Mesendoderm (in vitro differentiated cells): ENCODE measurements around the gene NLRP9.

Experiments
- DNase-seq: peaks from one replicate; pipeline ENCODE4 v3.0.0; 2013
- H2AK5ac ChIP-seq: 2 replicates; pipeline ENCODE4 v1.6.1; 2013; ENCODE audit warnings: low read length, inconsistent platforms
- H2BK120ac ChIP-seq: 2 replicates; pipeline ENCODE4 v1.6.1; 2013; ENCODE audit warnings: low read depth, mild to moderate bottlenecking, low read length, moderate library complexity, mixed read lengths
- H2BK15ac ChIP-seq: replicated peaks from 2 replicates; pipeline ENCODE4 v1.6.1; 2013; ENCODE audit warnings: low read depth, mild to moderate bottlenecking, moderate library complexity
- H2BK5ac ChIP-seq: 2 replicates; pipeline ENCODE4 v1.6.1; 2013; ENCODE audit warnings: low read length, inconsistent platforms
- H3K18ac ChIP-seq: 2 replicates; pipeline ENCODE4 v1.6.1; 2013; ENCODE audit warnings: mild to moderate bottlenecking, low read length, mixed read lengths
- H3K23ac ChIP-seq: one replicate; pipeline ENCODE4 v1.6.1; 2013; ENCODE audit warnings: low read length
- H3K27ac ChIP-seq: 2 replicates; pipeline ENCODE4 v1.5.1; 2013; ENCODE audit warnings: low read depth, mild to moderate bottlenecking, inconsistent platforms, low read length, moderate library complexity
- H3K27me3 ChIP-seq: 2 replicates; pipeline ENCODE4 v1.6.1; 2013; ENCODE audit warnings: low read length, control low read depth, mild to moderate bottlenecking, inconsistent platforms; ENCODE audit not compliant: insufficient read depth, poor library complexity
- H3K36me3 ChIP-seq: 2 replicates; pipeline ENCODE4 v1.6.1; 2013; ENCODE audit warnings: low read length, inconsistent platforms; ENCODE audit not compliant: control insufficient read depth, insufficient read depth
- H3K4ac ChIP-seq: one replicate; pipeline ENCODE4 v1.6.1; 2013; ENCODE audit warnings: low read depth, mild to moderate bottlenecking, low read length, moderate library complexity
- H3K4me1 ChIP-seq: 2 replicates; pipeline ENCODE4 v1.6.1; 2013; ENCODE audit warnings: low read depth, low read length, inconsistent platforms; ENCODE audit not compliant: control insufficient read depth
- H3K4me2 ChIP-seq: 2 replicates; pipeline ENCODE4 v1.6.1; 2013; ENCODE audit warnings: low read length
- H3K4me3 ChIP-seq: 2 replicates; pipeline ENCODE4 v1.5.1; 2013; ENCODE audit warnings: mild to moderate bottlenecking, low read length
- H3K56ac ChIP-seq: one replicate; pipeline ENCODE4 v1.6.1; 2013; ENCODE audit warnings: low read length
- H3K79me1 ChIP-seq: 2 replicates; pipeline ENCODE4 v1.6.1; 2013; ENCODE audit warnings: low read length, inconsistent platforms
- H3K79me2 ChIP-seq: 2 replicates; pipeline ENCODE4 v1.6.1; 2013; ENCODE audit warnings: mild to moderate bottlenecking, low read length; ENCODE audit not compliant: control insufficient read depth, insufficient read depth
- H3K9ac ChIP-seq: 2 replicates; pipeline ENCODE4 v1.6.1; 2013; ENCODE audit warnings: low read length, inconsistent platforms
- H4K5ac ChIP-seq: one replicate; pipeline ENCODE4 v1.6.1; 2013; ENCODE audit warnings: low read length
- H4K8ac ChIP-seq: one replicate; pipeline ENCODE4 v1.6.1; 2013; ENCODE audit warnings: low read depth, mild to moderate bottlenecking, control low read depth, low read length, moderate library complexity
- WGBS: extraction: QIAGEN DNeasy Blood & Tissue Kit; methylation state at CpG from one replicate; pipeline ENCODE4 v1.1.7; 2013; ENCODE audit warnings: low lambda C conversion rate, missing lambda C conversion rate; ENCODE audit not compliant: insufficient coverage; ENCODE audit errors: extremely low coverage; 5-methylcytosine and 5-hydroxymethylcytosine counted together

NLRP9 gene

GRCh38 chr19:55693336-55693974 is 44.7 kb downstream of the NLRP9 start:
- Histone ChIP-seq H3K56ac (no peak overlapping the region), H3K4me3 (no peak overlapping the region), H3K4me1 (no peaks in the 10 kb centered on the region), H2BK15ac (no peak overlapping the region), H4K5ac (no peak overlapping the region), H3K79me2 (no peaks in the 10 kb centered on the region), H3K23ac (no peak overlapping the region), H3K27ac (no peak overlapping the region), H3K36me3 (peaks cover 7% of the 10 kb centered on the region), H3K27me3 (no peaks in the 10 kb centered on the region), H2BK5ac (no peak overlapping the region), H3K18ac (no peak overlapping the region), H4K8ac (no peak overlapping the region), H2BK120ac (no peak overlapping the region), H3K79me1 (no peaks in the 10 kb centered on the region), H2AK5ac (no peak overlapping the region), H3K4ac (no peak overlapping the region), H3K4me2 (no peak overlapping the region), H3K9ac (no peak overlapping the region)
- WGBS, result no CpG with 5 or more reads among the region's 20 CpGs
- DNase-seq, result no peak

- Histone ChIP-seq H3K27ac (no peak overlapping the region), H3K18ac (no peak overlapping the region), H3K9ac (no peak overlapping the region), H2BK15ac (no peak overlapping the region), H3K23ac (no peak overlapping the region), H3K4me1 (no peaks in the 10 kb centered on the region), H3K36me3 (peaks cover 7% of the 10 kb centered on the region), H2AK5ac (no peak overlapping the region), H4K8ac (no peak overlapping the region), H4K5ac (no peak overlapping the region), H3K56ac (no peak overlapping the region), H3K4me2 (no peak overlapping the region), H3K4me3 (no peak overlapping the region), H2BK120ac (no peak overlapping the region), H3K27me3 (no peaks in the 10 kb centered on the region), H3K79me1 (no peaks in the 10 kb centered on the region), H3K4ac (no peak overlapping the region), H2BK5ac (no peak overlapping the region), H3K79me2 (no peaks in the 10 kb centered on the region)
- no CpG with 5 or more reads among the region's 19 CpGs for WGBS
- DNase-seq, result no peak
Observed at GRCh38 chr19:55692681-55693081, 45.5 kb downstream of the NLRP9 start.

DNA sequence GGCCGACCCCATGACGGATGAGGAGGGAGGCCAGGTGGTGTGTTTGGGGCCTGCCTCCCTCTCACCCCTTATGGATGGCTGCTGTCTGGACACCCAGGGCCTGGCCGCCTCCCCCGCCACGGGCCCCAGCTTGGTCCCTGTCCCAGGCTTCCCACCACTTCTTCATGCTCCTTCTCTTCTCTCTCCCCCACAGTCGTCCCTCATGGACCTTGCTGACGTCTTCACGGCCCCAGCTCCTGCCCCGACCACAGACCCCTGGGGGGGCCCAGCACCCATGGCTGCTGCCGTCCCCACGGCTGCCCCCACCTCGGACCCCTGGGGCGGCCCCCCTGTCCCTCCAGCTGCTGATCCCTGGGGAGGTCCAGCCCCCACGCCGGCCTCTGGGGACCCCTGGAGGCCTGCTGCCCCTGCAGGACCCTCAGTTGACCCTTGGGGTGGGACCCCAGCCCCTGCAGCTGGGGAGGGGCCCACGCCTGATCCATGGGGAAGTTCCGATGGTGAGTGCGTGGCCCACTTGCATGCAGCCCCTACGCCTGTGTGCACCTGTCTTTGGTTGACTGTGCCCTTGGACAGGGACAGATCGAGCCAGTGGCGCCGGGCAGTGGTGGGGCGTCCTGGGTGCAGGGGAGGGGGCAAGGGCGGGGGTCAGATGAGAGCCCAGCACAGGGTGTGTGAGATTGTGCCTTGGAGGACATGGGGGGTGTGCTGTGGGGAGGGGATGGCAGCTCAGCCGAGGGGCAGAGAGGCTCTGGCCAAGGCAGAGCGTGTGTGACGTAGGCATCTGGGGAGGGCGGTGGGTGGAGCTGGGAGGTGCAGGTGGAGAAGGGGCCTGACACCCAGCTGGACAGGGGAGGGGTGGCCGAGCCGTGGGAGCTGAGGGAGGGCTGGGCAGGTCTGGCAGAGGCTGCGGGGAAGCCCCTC is 46.4 kb downstream of the NLRP9 start:
- DNase-seq, result no peak
- Histone ChIP-seq H3K9ac (no peak overlapping the region), H2BK5ac (no peak overlapping the region), H3K23ac (no peak overlapping the region), H3K27me3 (no peaks in the 10 kb centered on the region), H3K18ac (no peak overlapping the region), H4K5ac (no peak overlapping the region), H3K4me2 (no peak overlapping the region), H3K4ac (no peak overlapping the region), H3K79me1 (no peaks in the 10 kb centered on the region), H3K56ac (no peak overlapping the region), H2BK15ac (no peak overlapping the region), H3K4me3 (no peak overlapping the region), H3K36me3 (peaks cover 7% of the 10 kb centered on the region), H3K79me2 (no peaks in the 10 kb centered on the region), H4K8ac (no peak overlapping the region), H2AK5ac (no peak overlapping the region), H2BK120ac (no peak overlapping the region), H3K27ac (no peak overlapping the region), H3K4me1 (no peaks in the 10 kb centered on the region)
- WGBS, result no CpG with 5 or more reads among the region's 31 CpGs

DNA sequence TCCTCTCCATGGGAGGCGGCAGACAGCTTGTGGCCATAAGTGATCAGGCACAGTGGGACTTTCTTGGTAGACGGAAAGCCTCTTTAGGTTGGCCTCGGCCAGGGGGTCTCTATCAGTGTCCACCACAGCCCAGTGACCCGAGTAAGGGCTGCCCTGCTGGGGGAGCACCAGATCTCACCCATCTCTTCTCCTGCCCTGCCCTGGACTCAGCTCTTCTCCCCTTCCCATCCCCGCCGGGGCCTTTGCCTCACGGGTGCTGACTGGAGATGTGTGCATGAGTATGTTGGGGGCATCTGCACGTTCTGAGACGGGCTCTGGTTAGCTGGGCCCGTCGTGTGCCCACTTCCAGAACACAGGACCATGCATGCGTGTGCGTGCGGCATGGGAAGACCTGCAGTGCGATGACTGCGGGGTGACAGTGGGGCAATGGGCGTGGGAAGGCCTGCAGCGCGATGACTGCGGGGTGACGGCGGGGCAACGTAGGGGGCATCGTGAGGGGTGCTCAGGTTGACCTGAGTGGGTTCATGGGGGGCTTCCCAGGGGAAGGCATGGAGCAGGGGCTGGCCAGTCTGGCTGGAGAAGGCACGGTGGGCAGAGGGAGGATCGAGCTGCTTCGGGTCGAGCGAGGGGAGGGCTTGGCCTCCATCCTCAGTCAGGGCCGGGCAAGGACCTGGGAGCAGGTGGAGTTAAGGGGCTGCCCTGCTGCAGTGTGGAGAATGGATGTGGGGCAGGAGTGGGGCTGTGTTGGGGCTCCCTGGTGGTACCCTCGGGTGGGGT is 47.2 kb downstream of the NLRP9 start:
- Histone ChIP-seq H3K18ac (no peak overlapping the region), H3K4me3 (no peak overlapping the region), H4K8ac (no peak overlapping the region), H3K4me1 (no peaks in the 10 kb centered on the region), H2BK15ac (no peak overlapping the region), H3K79me1 (no peaks in the 10 kb centered on the region), H2BK5ac (no peak overlapping the region), H3K23ac (no peak overlapping the region), H3K27me3 (no peaks in the 10 kb centered on the region), H3K4ac (no peak overlapping the region), H3K79me2 (no peaks in the 10 kb centered on the region), H3K56ac (no peak overlapping the region), H2BK120ac (no peak overlapping the region), H2AK5ac (no peak overlapping the region), H3K4me2 (no peak overlapping the region), H3K9ac (no peak overlapping the region), H4K5ac (no peak overlapping the region), H3K36me3 (peaks cover 7% of the 10 kb centered on the region), H3K27ac (no peak overlapping the region)
- no peak for DNase-seq
- WGBS, result no CpG with 5 or more reads among the region's 31 CpGs

- H3K27ac ChIP-seq, result no peak overlapping the region
- H2AK5ac ChIP-seq, result no peak overlapping the region
- no peak overlapping the region for H3K4me3 ChIP-seq
- WGBS, result no CpG with 5 or more reads among the region's 25 CpGs
- H2BK5ac ChIP-seq, result no peak overlapping the region
- no peak overlapping the region for H4K5ac ChIP-seq
- DNase-seq, result no peak
- H3K9ac ChIP-seq, result no peak overlapping the region
- H3K36me3 ChIP-seq, result peaks cover 4% of the 10 kb centered on the region
- no peak overlapping the region for H3K56ac ChIP-seq
- H3K27me3 ChIP-seq, result no peaks in the 10 kb centered on the region
- no peak overlapping the region for H3K18ac ChIP-seq
- peaks cover 2% of the 10 kb centered on the region for H3K79me1 ChIP-seq
- H3K79me2 ChIP-seq, result no peaks in the 10 kb centered on the region
- H3K23ac ChIP-seq, result no peak overlapping the region
- H3K4me2 ChIP-seq, result no peak overlapping the region
- no peak overlapping the region for H3K4ac ChIP-seq
- H3K4me1 ChIP-seq, result no peaks in the 10 kb centered on the region
- no peak overlapping the region for H2BK120ac ChIP-seq
- no peak overlapping the region for H2BK15ac ChIP-seq
- H4K8ac ChIP-seq, result no peak overlapping the region
Observed at GRCh38 chr19:55690109-55690768, 48.0 kb downstream of the NLRP9 start.
